Epithelial cell of prostate (primary cell): Measurements from ENCODE around the gene DMRTC2.
A peak's percentile ranks its signal among the peaks of the same experiment; 100 is the strongest.

Experiments used
- DNase-seq: peaks from one replicate; pipeline ENCODE4 v3.0.0-alpha.2; 2011; ENCODE audit warnings: low read depth, low spot score
- H3K27ac ChIP-seq: fragments of 450-650 bp; 2 replicates; pipeline ENCODE4 v1.5.1; 2017; ENCODE audit warnings: mild to moderate bottlenecking

The DMRTC2 gene

GRCh38 chr19:41845001-41845050 is at the start of gene DMRTC2:
DMRTC2 (plus strand) TSS chr19:41845042; CDS start chr19:41847429, 2,387 bp downstream.
- DNase-seq = no peak
- H3K27ac ChIP-seq = no peak within 1 kb of the TSS

GRCh38 chr19:41796362-41796761 is 48.5 kb upstream of the DMRTC2 start, which contains the start of gene CEACAM3:
CEACAM3 (plus strand) TSS chr19:41796587; CDS start chr19:41796678, 91 bp downstream.
- no peak for DNase-seq
- H3K27ac ChIP-seq = no peak within 1 kb of the TSS

- DNase-seq = no peak
- no peak overlapping the region for H3K27ac ChIP-seq
Measured at GRCh38 chr19:41796901-41797300, 47.9 kb upstream of the DMRTC2 start.

GRCh38 chr19:41799444-41800000 is 45.3 kb upstream of the DMRTC2 start:
- peak; percentile 73 for DNase-seq
- H3K27ac ChIP-seq = peak overlapping the region; percentile 90

GRCh38 chr19:41801031-41801430 is 43.8 kb upstream of the DMRTC2 start:
- no peak for DNase-seq

GRCh38 chr19:41801792-41802211 is 43.0 kb upstream of the DMRTC2 start:
- DNase-seq = no peak
- H3K27ac ChIP-seq = peak overlapping the region; percentile 90

More at GRCh38 chr19:41801031-41801430, 43.8 kb upstream of the DMRTC2 start:
- peak overlapping the region; percentile 90 for H3K27ac ChIP-seq

GRCh38 chr19:41802770-41803169 is 42.1 kb upstream of the DMRTC2 start:
- peak overlapping the region; percentile 90 for H3K27ac ChIP-seq

GRCh38 chr19:41804336-41804735 is 40.5 kb upstream of the DMRTC2 start:
- DNase-seq = no peak
- H3K27ac ChIP-seq = no peak overlapping the region

More at GRCh38 chr19:41802770-41803169, 42.1 kb upstream of the DMRTC2 start:
- DNase-seq = no peak

- no peak overlapping the region for H3K27ac ChIP-seq
- DNase-seq = no peak
Measured at GRCh38 chr19:41807176-41807575, 37.7 kb upstream of the DMRTC2 start.

- DNase-seq = no peak
- no peak overlapping the region for H3K27ac ChIP-seq
Measured at GRCh38 chr19:41808663-41809566, 35.9 kb upstream of the DMRTC2 start.

GRCh38 chr19:41810301-41810700 is 34.5 kb upstream of the DMRTC2 start:
- no peak for DNase-seq
- H3K27ac ChIP-seq = no peak overlapping the region

GRCh38 chr19:41811036-41811435 is 33.8 kb upstream of the DMRTC2 start:
- no peak overlapping the region for H3K27ac ChIP-seq
- no peak for DNase-seq

GRCh38 chr19:41811981-41812380 is 32.9 kb upstream of the DMRTC2 start:
- no peak for DNase-seq
- no peak overlapping the region for H3K27ac ChIP-seq

GRCh38 chr19:41813911-41814310 is 30.9 kb upstream of the DMRTC2 start:
- H3K27ac ChIP-seq = no peak overlapping the region
- DNase-seq = no peak

- no peak overlapping the region for H3K27ac ChIP-seq
- DNase-seq = no peak
Measured at GRCh38 chr19:41815301-41815700, 29.5 kb upstream of the DMRTC2 start.

GRCh38 chr19:41816761-41817160 is 28.1 kb upstream of the DMRTC2 start:
- H3K27ac ChIP-seq = no peak overlapping the region
- no peak for DNase-seq

GRCh38 chr19:41821003-41821735 is 23.7 kb upstream of the DMRTC2 start:
- no peak overlapping the region for H3K27ac ChIP-seq
- no peak for DNase-seq

- DNase-seq = no peak
- no peak overlapping the region for H3K27ac ChIP-seq
Measured at GRCh38 chr19:41837981-41838708, 6.7 kb upstream of the DMRTC2 start.

GRCh38 chr19:41839211-41839610 is 5.6 kb upstream of the DMRTC2 start:
- DNase-seq = no peak
- H3K27ac ChIP-seq = no peak overlapping the region

GRCh38 chr19:41843371-41843770 is 1.5 kb upstream of the DMRTC2 start:
- no peak overlapping the region for H3K27ac ChIP-seq
- DNase-seq = no peak

- no peak within 1 kb of the TSS for H3K27ac ChIP-seq
- no peak for DNase-seq
Measured at GRCh38 chr19:41844601-41845000, 241 bp upstream of the DMRTC2 start, which contains the start of gene LYPD4. LYPD4 (minus strand) TSS chr19:41844683; CDS start chr19:41839285, 5,398 bp downstream.
